Thyroid gland (tissue), 4 donors: ENCODE measurements around the gene STAC2.

Experiments used
- POLR2A ChIP-seq, 2 donors: fragments of 450-650 bp; IDR thresholded peaks; one replicate each; pipeline ENCODE4 v1.6.1; 2017; ENCODE audit warnings: antibody characterized with exemption in 2 of 2, mild to moderate bottlenecking in 2 of 2, moderate library complexity in 1 of 2
- TF ChIP-seq, protein P1 (sequence below), 6 experiments: fragments of 200-600 bp in 3 of 6; fragments of 450-650 bp in 3 of 6; sonication (generic) in 3 of 6; IDR thresholded peaks; one replicate each; pipeline ENCODE4 v1.5.1; 2016 to 2019; ENCODE audit warnings: antibody characterized with exemption in 6 of 6, mild to moderate bottlenecking in 2 of 6, inconsistent platforms in 1 of 6, moderate library complexity in 1 of 6

DNA sequence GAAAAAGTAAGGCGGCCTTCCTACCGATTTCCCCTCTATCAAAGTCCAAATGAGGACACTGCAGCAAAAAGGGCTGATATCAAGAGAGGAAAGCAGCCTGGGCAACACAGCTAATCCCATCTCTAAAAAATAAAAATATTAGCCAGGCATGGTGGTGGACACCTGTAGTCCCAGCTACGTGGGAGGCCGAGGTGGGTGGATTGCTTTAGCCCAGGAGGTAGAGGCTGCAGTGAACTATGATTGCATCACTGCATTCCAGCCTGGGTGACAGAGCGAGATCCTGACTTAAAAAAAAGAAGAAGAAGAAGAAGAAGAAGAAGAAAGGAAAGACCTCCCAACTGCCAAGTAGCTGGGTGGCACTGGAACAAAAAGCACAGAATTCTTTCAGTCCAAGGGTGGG, 42.7 kb downstream of the STAC2 start:
- TF ChIP-seq, protein P1, sequence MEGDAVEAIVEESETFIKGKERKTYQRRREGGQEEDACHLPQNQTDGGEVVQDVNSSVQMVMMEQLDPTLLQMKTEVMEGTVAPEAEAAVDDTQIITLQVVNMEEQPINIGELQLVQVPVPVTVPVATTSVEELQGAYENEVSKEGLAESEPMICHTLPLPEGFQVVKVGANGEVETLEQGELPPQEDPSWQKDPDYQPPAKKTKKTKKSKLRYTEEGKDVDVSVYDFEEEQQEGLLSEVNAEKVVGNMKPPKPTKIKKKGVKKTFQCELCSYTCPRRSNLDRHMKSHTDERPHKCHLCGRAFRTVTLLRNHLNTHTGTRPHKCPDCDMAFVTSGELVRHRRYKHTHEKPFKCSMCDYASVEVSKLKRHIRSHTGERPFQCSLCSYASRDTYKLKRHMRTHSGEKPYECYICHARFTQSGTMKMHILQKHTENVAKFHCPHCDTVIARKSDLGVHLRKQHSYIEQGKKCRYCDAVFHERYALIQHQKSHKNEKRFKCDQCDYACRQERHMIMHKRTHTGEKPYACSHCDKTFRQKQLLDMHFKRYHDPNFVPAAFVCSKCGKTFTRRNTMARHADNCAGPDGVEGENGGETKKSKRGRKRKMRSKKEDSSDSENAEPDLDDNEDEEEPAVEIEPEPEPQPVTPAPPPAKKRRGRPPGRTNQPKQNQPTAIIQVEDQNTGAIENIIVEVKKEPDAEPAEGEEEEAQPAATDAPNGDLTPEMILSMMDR (IDR thresholded peaks at IDR 0.05): no peak
- no peak for TF ChIP-seq POLR2A (IDR thresholded peaks at IDR 0.05)
